ENCODE data around the gene GNAI2. TPM values are rescaled to one million over a fixed set of nuclear protein-coding genes. Genes with fewer than 3 reads are reported as not detected.

GNAI2 gene
- total RNA-seq = 893 and 1,142 TPM in 2 replicates

- no peak for DNase-seq (ENCODE audit: extremely low read depth, low read depth, low spot score)
Observed at GRCh38 chr3:50235716-50236483, at the start of gene GNAI2. TSS of gene GNAI2 (plus strand) at chr3:50236204. CDS start at chr3:50236336, 132 bp downstream.

DNA sequence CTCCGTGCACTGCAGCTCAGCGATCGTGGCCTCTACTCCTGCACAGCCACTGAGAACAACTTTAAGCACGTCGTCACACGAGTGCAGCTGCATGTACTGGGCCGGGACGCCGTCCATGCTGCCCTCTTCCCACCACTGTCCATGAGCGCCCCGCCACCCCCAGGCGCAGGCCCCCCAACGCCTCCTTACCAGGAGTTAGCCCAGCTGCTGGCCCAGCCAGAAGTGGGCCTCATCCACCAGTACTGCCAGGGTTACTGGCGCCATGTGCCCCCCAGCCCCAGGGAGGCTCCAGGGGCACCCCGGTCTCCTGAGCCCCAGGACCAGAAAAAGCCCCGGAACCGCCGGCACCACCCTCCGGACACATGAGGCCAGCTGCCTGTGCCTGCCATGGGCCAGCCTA is 48.3 kb upstream of the GNAI2 start:
- DNase-seq (ENCODE audit: extremely low read depth, low read depth, low spot score) = no peak

DNA sequence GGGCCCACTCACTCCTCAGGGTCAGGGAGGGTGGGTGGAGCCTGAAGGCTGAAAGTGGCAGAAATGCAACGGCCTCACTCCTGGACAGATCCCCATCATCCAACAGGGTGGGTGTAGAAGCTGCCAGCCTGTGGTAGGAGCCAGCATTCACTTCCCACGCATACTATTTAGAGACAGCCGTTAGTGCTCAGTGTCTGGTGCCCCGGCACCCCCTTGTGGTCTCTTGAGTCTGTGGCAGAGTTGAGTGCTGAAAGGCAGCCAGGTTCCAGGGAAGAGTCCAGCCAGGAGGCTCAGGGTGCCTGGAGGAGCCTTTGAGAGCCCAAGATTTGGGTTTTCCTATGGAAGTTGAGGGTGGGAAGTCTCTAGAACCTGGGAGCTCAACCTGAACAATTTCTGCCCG is 46.7 kb upstream of the GNAI2 start:
- no peak for DNase-seq (ENCODE audit: extremely low read depth, low read depth, low spot score)

DNA sequence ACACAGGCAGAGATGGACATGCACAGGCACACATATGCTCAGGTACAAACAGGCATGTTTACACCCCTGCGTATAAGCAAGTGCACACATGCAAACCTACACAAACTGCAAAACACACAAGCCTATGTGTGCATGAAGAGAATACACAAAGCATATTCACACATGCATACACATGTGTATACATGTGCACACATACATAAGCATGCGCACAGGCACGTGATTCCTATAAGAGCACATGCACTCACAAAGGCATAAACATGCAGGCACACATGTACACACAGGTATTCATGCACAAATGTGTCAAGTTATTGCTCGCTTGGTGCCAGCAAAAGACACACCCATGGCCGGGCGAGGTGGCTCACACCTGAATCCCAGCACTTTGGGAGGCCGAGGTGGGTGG is 46.0 kb upstream of the GNAI2 start:
- no peak for DNase-seq (ENCODE audit: extremely low read depth, low read depth, low spot score)

- DNase-seq (ENCODE audit: extremely low read depth, low read depth, low spot score) = no peak
Observed at GRCh38 chr3:50190936-50191660, 44.9 kb upstream of the GNAI2 start, which contains the start of gene GNAT1. TSS of gene GNAT1 (plus strand) at chr3:50191610. CDS start at chr3:50191726, 116 bp downstream.

DNA sequence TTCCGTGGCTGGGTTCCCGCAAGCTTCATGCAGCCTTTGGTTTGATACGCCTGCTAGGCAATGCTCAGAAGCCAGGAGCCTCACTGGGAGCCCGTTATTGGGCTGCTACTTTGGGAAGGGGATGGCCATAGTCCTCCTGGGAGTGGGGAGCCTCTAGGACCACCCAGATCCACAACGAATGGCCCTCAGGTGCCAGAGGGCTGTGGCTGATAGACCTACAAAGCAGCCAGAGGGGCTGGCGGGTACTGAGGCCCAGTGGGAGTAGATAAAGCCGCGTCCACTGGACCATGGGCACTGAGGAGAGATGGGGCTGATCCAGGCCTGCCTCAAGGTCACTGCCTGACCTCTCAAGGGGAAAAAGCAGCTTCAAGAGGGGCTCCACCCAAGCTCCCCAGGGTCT is 43.9 kb upstream of the GNAI2 start:
- no peak for DNase-seq (ENCODE audit: extremely low read depth, low read depth, low spot score)

- no peak for DNase-seq (ENCODE audit: extremely low read depth, low read depth, low spot score)
Observed at GRCh38 chr3:50192689-50193141, 43.3 kb upstream of the GNAI2 start.

DNA sequence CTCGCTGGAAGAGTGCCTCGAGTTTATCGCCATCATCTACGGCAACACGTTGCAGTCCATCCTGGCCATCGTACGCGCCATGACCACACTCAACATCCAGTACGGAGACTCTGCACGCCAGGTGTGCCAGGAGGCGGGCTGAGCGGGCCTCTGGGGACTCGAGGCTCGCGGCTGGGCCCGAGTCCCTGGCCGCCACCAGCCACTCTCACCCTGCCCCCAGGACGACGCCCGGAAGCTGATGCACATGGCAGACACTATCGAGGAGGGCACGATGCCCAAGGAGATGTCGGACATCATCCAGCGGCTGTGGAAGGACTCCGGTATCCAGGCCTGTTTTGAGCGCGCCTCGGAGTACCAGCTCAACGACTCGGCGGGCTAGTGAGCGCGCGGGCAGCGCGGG is 42.7 kb upstream of the GNAI2 start:
- DNase-seq (ENCODE audit: extremely low read depth, low read depth, low spot score) = no peak

DNA sequence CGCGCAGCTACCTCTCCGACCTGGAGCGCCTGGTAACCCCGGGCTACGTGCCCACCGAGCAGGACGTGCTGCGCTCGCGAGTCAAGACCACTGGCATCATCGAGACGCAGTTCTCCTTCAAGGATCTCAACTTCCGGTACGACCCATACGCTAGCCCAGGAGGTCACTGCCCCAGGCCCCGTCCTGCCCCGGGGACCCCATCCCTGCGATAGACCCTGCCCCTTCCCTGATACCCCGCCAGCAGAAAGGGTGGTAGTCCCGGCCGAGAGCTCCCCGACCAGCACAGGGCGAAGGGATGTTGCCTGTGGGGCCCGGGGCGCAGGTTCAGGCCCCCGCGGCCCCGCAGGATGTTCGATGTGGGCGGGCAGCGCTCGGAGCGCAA is 42.3 kb upstream of the GNAI2 start:
- DNase-seq (ENCODE audit: extremely low read depth, low read depth, low spot score) = no peak

DNA sequence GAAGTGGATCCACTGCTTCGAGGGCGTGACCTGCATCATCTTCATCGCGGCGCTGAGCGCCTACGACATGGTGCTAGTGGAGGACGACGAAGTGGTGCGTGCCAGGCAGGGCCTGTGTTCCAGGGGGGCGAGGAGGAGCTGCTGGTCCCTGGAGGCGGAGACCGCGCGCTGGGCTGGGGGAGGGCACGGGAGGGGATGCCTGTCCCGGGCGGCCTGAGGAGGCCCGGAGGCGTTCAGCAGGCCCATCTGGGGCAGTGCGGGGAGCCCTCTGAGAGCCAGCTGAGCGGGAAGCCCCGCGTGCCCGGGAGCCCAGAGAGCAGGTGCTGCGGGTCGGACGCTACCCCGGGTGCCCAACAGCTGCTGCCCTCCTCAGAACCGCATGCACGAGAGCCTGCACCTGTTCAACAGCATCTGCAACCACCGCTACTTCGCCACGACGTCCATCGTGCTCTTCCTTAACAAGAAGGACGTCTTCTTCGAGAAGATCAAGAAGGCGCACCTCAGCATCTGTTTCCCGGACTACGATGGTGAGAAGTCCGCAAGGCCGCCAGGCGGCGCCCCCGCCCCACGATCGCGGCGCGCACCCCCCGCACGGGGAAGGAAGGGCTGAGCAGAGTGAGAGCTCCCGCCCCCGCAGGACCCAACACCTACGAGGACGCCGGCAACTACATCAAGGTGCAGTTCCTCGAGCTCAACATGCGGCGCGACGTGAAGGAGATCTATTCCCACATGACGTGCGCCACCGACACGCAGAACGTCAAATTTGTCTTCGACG is 41.7 kb upstream of the GNAI2 start:
- no peak for DNase-seq (ENCODE audit: extremely low read depth, low read depth, low spot score)

- no peak for DNase-seq (ENCODE audit: extremely low read depth, low read depth, low spot score)
Observed at GRCh38 chr3:50194903-50195500, 41.0 kb upstream of the GNAI2 start.

DNA sequence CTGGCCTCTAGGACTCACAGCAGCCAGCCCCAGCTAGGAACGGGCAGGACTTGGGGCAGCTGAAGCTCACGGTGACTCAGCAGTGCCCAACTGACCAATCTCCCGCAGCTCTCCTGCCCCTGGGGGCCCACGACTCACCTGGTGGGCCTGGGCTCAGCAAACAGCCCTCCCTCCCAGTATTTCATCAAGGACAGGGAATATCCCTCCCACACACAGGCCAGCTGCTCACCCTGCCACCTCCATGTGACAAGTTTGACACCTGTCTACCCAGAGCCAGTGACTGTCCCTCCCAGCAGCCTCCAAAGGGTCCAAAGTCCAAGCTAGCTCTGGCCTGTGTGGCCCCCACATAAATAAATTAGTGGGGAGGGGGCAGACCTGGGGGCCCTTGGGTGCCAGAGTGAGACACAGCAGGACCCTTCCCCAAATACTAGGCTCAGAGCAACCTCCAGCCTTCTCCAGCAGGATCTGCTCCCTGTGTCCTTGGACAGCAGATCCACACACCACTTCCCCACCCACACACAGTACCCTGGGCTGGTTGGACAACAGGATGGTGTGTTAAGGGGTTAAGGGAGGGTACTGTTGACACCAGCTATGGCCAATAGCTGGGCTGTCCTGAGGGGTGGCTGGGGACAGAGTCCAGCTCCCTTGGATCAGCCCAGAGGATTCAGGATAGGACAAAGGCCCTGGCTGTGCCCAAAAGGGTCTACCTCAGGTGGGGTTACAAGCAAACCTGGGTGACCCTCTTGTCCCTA is 40.3 kb upstream of the GNAI2 start:
- DNase-seq (ENCODE audit: extremely low read depth, low read depth, low spot score) = no peak

DNA sequence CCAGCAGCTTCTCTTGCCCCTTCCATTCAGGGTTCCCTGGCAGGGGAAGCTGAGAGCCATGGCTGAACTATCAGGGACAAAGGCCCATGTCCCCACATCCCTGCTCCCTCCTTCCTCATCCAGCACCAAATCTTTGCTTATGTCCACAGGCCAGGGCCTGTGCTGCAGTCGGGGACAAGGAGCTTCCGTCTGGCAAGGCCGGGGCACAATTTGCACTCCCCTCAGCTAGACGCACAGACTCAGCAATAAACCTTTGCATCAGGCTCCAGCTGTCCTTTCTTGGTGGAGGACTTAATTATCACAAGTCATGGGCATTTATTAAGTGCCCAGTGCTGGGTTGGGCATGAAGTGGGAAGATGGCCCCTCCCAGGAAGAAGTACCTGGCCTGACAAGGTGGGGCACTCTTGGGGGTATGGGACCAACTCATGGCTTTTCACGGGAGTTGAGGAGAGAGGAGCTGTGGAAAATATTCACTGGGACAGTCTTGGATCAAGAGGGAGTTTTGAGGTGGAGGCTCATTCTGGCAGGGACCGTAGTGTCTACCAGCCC is 39.7 kb upstream of the GNAI2 start:
- DNase-seq (ENCODE audit: extremely low read depth, low read depth, low spot score) = no peak

- no peak for DNase-seq (ENCODE audit: extremely low read depth, low read depth, low spot score)
Observed at GRCh38 chr3:50201573-50202315, 34.3 kb upstream of the GNAI2 start.

DNA sequence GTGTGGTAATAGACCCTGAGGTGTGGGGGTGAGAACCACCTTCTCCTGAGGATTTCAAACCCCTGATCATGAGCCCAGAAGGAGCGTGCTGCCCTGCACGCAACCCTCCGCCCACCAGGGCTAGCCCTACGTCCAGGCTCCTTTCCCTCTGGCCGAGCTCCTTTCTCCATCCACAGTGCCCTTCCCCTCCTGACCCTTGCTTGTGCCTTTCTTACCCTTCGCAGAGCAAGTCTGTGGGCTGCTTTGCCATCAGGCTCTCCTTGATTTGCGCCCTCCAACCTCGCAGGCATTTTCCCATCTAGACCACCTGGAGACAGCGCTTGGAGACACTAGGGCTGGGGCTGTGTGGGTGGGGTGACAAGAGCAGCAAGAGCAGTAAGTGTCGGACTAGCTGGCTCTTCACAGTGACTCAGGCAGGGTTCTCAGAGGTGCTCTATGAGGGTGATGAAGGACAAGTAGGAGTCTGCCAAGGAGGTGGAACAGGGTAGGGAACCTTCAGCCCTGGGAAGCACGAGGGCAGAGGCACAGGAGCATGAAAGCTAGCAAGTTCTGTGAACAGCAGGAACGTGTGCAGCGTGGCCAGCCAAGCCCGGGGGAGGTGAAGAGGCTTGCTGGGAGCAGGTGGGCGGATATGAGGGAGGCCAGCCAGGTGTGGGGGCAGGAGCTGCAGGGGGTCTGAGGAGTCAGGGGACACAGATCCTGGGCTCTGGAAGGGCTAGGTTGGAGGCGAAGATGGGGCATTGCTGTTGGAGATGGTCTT is 33.5 kb upstream of the GNAI2 start:
- DNase-seq (ENCODE audit: extremely low read depth, low read depth, low spot score) = no peak

GRCh38 chr3:50203113-50203808 is 32.7 kb upstream of the GNAI2 start:
- DNase-seq (ENCODE audit: extremely low read depth, low read depth, low spot score) = no peak

DNA sequence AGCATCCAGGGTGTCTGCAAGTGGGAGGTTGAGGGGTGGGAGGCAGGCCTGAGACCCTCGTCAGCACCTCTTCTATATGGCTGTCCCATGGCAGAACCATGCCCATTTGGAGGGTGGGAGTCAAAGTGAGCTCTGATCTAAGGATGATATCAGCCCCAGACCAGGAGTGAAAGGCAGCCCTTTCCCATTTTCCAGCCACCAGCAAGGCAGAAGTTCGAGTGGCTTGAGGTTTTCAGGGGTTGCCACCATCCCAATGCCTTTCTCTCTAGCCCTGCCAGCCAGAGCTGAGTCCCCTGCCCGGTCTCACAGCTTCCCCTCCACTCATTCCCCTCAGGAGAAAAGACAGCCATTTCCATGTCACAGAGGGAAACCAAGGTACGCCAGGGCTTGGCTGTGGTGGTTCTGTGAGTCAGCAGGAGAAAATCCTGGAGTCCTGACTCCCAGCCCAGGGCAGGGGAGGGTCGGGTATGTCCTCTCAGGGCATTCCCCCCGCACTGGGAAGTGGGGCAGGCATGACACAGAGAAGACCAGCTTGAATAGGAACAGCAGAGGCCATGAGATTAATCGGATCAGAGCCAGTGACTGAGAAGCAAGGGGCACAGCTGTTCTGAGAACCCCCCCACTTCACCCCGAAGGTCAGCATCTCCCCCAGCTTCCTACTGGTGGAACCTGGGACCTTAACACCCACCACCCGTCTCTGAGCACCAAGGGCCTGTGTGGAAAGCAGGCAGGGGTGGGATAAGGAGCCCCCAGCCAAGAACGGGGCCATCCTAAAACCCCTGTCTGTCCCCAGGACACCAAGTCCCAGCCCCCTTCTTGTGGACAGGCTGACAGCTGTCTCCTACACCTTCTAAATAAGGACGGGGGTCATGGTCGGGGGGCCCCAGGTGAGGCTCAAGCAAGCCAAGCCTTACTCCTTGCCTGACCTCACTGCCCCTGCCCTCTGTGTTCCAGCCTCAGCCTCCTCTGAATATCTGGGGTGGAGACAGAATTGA is 31.9 kb upstream of the GNAI2 start:
- no peak for DNase-seq (ENCODE audit: extremely low read depth, low read depth, low spot score)
